Neural cell (in vitro differentiated cells): ENCODE results near the gene RAB3D.

Experiments used
- CTCF ChIP-seq: fragments of 450-650 bp; IDR thresholded peaks from 2 replicates; pipeline ENCODE4 v1.5.1; 2014; ENCODE audit warnings: antibody characterized with exemption, mild to moderate bottlenecking, moderate library complexity; ENCODE audit not compliant: poor library complexity, severe bottlenecking
- EP300 ChIP-seq: fragments of 450-650 bp; conservative IDR thresholded peaks from 2 replicates; pipeline ENCODE4 v1.6.1; 2014; ENCODE audit warnings: antibody characterized with exemption, mild to moderate bottlenecking, moderate library complexity; ENCODE audit not compliant: poor library complexity, severe bottlenecking
- EZH2 ChIP-seq: fragments of 200-600, 300-800 bp; shearing (Covaris generic), sonication (generic); IDR thresholded peaks from 2 replicates; pipeline ENCODE4 v1.6.1; 2014; ENCODE audit warnings: antibody characterized with exemption, low read length, borderline replicate concordance, mild to moderate bottlenecking; ENCODE audit not compliant: insufficient read depth, poor library complexity, severe bottlenecking
- MXI1 ChIP-seq: fragments of 450-650 bp; conservative IDR thresholded peaks from 2 replicates; pipeline ENCODE4 v1.6.1; 2014; ENCODE audit warnings: antibody characterized with exemption, mild to moderate bottlenecking; ENCODE audit not compliant: poor library complexity, severe bottlenecking
- RAD21 ChIP-seq: fragments of 450-650 bp; conservative IDR thresholded peaks from 2 replicates; pipeline ENCODE4 v1.6.1; 2014; ENCODE audit warnings: antibody characterized with exemption, mild to moderate bottlenecking, moderate library complexity
- SMC3 ChIP-seq: fragments of 450-650 bp; conservative IDR thresholded peaks from 2 replicates; pipeline ENCODE4 v1.6.1; 2014; ENCODE audit warnings: antibody characterized with exemption, mild to moderate bottlenecking, moderate library complexity; ENCODE audit not compliant: poor library complexity
- TAF1 ChIP-seq: IDR thresholded peaks from 2 replicates; pipeline ENCODE4 v1.6.1; 2012; ENCODE audit warnings: low read depth

GRCh38 chr19:11278670-11279069 lies 60.8 kb downstream of the RAB3D start:
- TF ChIP-seq CTCF: no peak
- no peak for TF ChIP-seq MXI1
- no peak for TF ChIP-seq EZH2
- no peak for TF ChIP-seq SMC3
- TF ChIP-seq RAD21: no peak
- TF ChIP-seq EP300: no peak
- no peak for TF ChIP-seq TAF1
